Astrocyte (in vitro differentiated cells and primary cell): ENCODE data around the gene TMPRSS9. TPM values are rescaled to one million over a fixed set of nuclear protein-coding genes. Genes with fewer than 3 reads are reported as not detected.

Experiments
- DNase-seq: peaks from one replicate; pipeline ENCODE4 v3.0.0-alpha.2; 2010; ENCODE audit warnings: low read depth
- FAIRE-seq: peaks from 2 replicates; lab custom pipeline; 2011; peaks lifted over from hg19 to GRCh38; lab: Jason Lieb, UNC
- H2AFZ ChIP-seq: 2 replicates; pipeline ENCODE4 v1.6.0; 2012; ENCODE audit warnings: low read depth, low read length, inconsistent platforms
- H3K27ac ChIP-seq: 2 replicates; pipeline ENCODE4 v1.5.1; 2011; ENCODE audit warnings: low read depth, low read length, inconsistent platforms
- H3K27me3 ChIP-seq: 2 replicates; pipeline ENCODE4 v1.6.0; 2011; ENCODE audit warnings: low read length, inconsistent platforms; ENCODE audit not compliant: insufficient read depth
- H3K36me3 ChIP-seq: 2 replicates; pipeline ENCODE4 v1.5.1; 2011; ENCODE audit warnings: low read length, inconsistent platforms; ENCODE audit not compliant: insufficient read depth
- H3K4me1 ChIP-seq: 2 replicates; pipeline ENCODE4 v1.5.1; 2011; ENCODE audit warnings: low read length, inconsistent platforms; ENCODE audit not compliant: insufficient read depth
- H3K4me2 ChIP-seq: 2 replicates; pipeline ENCODE4 v1.6.0; 2012; ENCODE audit warnings: low read length, inconsistent platforms
- H3K4me3 ChIP-seq: 2 replicates; pipeline ENCODE4 v1.5.1; 2011; ENCODE audit warnings: low read depth, mild to moderate bottlenecking, low read length, inconsistent platforms; ENCODE audit not compliant: insufficient read depth
- H3K79me2 ChIP-seq: 2 replicates; pipeline ENCODE4 v1.6.0; 2012; ENCODE audit warnings: mild to moderate bottlenecking, low read length, inconsistent platforms; ENCODE audit not compliant: insufficient read depth
- H3K9ac ChIP-seq: 2 replicates; pipeline ENCODE4 v1.6.0; 2012; ENCODE audit warnings: mild to moderate bottlenecking, low read length, inconsistent platforms
- H3K9me3 ChIP-seq: 2 replicates; pipeline ENCODE4 v1.5.1; 2012; ENCODE audit warnings: low read depth, mild to moderate bottlenecking, low read length, inconsistent platforms; ENCODE audit not compliant: insufficient read depth
- H4K20me1 ChIP-seq: 2 replicates; pipeline ENCODE4 v1.6.0; 2012; ENCODE audit warnings: low read length, inconsistent platforms; ENCODE audit not compliant: insufficient read depth
- H3K27ac Mint-ChIP-seq: one replicate; pipeline ENCODE4 v1.8.0; 2021; ENCODE audit warnings: mild to moderate bottlenecking, mixed read lengths; ENCODE audit not compliant: unreplicated experiment
- H3K27me3 Mint-ChIP-seq: one replicate; pipeline ENCODE4 v1.8.0; 2021; ENCODE audit warnings: low read depth, mixed read lengths; ENCODE audit not compliant: unreplicated experiment
- H3K36me3 Mint-ChIP-seq: one replicate; pipeline ENCODE4 v1.8.0; 2021; ENCODE audit warnings: low read depth, mixed read lengths; ENCODE audit not compliant: unreplicated experiment
- H3K4me1 Mint-ChIP-seq: one replicate; pipeline ENCODE4 v1.8.0; 2021; ENCODE audit warnings: low read depth, mixed read lengths; ENCODE audit not compliant: unreplicated experiment
- H3K4me3 Mint-ChIP-seq: one replicate; pipeline ENCODE4 v1.8.0; 2021; ENCODE audit warnings: mild to moderate bottlenecking, moderate library complexity, mixed read lengths; ENCODE audit not compliant: unreplicated experiment
- H3K9me3 Mint-ChIP-seq: one replicate; pipeline ENCODE4 v1.8.0; 2021; ENCODE audit warnings: mild to moderate bottlenecking, mixed read lengths; ENCODE audit not compliant: unreplicated experiment
- EZH2 ChIP-seq: IDR thresholded peaks from 2 replicates; pipeline ENCODE4 v1.6.1; 2012; ENCODE audit warnings: mild to moderate bottlenecking, low read length, inconsistent platforms; ENCODE audit not compliant: insufficient read depth
- total RNA-seq: library from RNA; stranded (reverse); gene quantifications from 2 replicates; pipeline ENCODE4 v1.2.1, GENCODE V29; 2021
- TF ChIP-seq, protein P1 (sequence below): IDR thresholded peaks from 2 replicates; pipeline ENCODE4 v1.5.1; 2011; ENCODE audit warnings: low read depth, mild to moderate bottlenecking, inconsistent platforms, low read length, moderate library complexity; ENCODE audit not compliant: insufficient read depth

The TMPRSS9 gene
- total RNA-seq, 1 donor from 2014 or later = 0.16 TPM

DNA sequence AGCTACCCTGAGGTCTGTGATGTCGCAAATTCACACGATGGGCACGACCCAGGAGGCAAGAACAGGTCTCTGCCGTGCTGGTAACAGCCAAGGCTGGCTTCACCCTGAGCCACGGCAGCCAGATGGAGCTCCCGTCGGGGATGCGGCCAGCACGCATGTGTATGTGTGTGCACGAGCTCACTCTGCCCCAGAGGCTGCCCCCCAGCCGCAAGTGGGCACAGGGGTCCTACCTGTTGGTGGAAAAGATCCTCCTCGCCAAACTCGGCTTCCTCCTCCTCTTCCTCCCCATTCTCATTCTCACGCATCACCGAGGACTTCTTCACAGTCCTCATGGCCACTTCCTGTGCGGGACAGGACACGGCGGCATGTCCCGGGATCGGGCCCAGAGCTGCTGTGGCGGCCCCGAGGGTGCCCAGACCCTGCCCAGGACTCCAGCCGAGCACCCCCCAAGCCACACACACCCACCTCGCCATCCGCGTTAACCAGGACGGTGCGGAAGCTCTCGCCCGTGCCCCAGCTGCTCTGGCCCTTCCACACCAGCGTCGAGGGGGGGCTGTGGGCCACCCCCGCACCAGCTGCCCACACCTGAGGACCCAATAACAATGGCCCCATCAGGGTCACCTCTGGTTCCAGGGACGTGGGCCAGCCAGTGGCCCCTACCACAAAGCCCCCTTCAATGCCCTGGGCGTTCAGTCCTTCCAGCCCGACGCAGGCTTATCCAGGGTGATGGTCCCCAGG, 71.4 kb downstream of the TMPRSS9 start:
- peaks cover 16% of the 10 kb centered on the region for H4K20me1 ChIP-seq

DNA sequence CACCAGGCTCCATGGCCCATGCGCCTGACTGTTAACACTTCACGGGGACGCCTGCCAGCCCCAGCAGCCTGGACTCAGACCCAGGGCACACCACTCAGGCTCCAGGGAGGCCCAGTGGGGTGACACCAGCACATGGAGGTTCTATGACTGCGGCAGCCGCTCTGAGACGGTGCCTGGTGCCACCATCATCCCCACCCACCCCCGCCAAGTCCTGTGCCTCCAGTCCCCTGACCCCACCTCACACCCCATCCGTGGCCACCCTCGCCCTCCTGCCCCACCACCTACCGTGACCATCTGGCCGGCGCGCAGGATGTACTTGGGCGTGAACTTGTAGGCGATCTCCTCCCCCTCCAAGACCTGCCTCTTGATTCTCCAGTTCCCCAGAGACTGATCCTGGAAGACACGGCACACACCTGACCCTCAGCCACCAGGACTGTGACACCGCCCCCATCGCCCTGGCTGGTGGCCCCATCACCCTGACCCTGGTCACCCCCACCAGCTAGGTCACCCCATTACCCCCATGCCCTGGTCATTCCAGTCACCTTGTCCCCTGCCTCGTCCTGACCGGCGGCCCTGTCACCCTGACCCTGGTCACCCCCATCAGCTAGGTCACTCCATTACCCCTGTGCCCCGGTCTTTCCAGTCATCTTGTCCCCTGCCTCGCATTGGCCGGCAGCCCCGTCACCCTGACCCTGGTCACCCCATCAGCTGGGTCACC, 72.2 kb downstream of the TMPRSS9 start:
- Histone ChIP-seq H3K9me3 (no peaks in the 10 kb centered on the region), H3K27me3 (no peaks in the 10 kb centered on the region), H4K20me1 (peaks cover 13% of the 10 kb centered on the region), H2AFZ (no peak overlapping the region), H3K4me3 (no peak overlapping the region), H3K79me2 (peaks cover 6% of the 10 kb centered on the region), H3K4me2 (no peak overlapping the region), H3K9ac (no peak overlapping the region), H3K27ac (no peak overlapping the region), H3K4me1 (peaks cover 6% of the 10 kb centered on the region), H3K36me3 (peaks cover 5% of the 10 kb centered on the region)
- FAIRE-seq (no peak), DNase-seq (no peak)
- H3K4me3 Mint-ChIP-seq = no peak overlapping the region
- H3K27me3 Mint-ChIP-seq = no peaks in the 10 kb centered on the region
- peaks cover 2% of the 10 kb centered on the region for H3K4me1 Mint-ChIP-seq
- H3K27ac Mint-ChIP-seq = no peak overlapping the region
- H3K9me3 Mint-ChIP-seq = no peaks in the 10 kb centered on the region
- peaks cover 4% of the 10 kb centered on the region for H3K36me3 Mint-ChIP-seq
- TF ChIP-seq, protein P1, sequence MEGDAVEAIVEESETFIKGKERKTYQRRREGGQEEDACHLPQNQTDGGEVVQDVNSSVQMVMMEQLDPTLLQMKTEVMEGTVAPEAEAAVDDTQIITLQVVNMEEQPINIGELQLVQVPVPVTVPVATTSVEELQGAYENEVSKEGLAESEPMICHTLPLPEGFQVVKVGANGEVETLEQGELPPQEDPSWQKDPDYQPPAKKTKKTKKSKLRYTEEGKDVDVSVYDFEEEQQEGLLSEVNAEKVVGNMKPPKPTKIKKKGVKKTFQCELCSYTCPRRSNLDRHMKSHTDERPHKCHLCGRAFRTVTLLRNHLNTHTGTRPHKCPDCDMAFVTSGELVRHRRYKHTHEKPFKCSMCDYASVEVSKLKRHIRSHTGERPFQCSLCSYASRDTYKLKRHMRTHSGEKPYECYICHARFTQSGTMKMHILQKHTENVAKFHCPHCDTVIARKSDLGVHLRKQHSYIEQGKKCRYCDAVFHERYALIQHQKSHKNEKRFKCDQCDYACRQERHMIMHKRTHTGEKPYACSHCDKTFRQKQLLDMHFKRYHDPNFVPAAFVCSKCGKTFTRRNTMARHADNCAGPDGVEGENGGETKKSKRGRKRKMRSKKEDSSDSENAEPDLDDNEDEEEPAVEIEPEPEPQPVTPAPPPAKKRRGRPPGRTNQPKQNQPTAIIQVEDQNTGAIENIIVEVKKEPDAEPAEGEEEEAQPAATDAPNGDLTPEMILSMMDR = no peak
- TF ChIP-seq EZH2 = no peak

More for the DNA sequence above, 71.4 kb downstream of the TMPRSS9 start:
- no peak for DNase-seq
- Histone ChIP-seq H3K27me3 (no peaks in the 10 kb centered on the region), H3K4me3 (no peak overlapping the region), H3K9me3 (no peaks in the 10 kb centered on the region), H3K27ac (no peak overlapping the region), H3K4me1 (peaks cover 9% of the 10 kb centered on the region), H3K36me3 (peaks cover 5% of the 10 kb centered on the region), H3K4me2 (no peak overlapping the region), H3K9ac (no peak overlapping the region), H2AFZ (no peak overlapping the region), H3K79me2 (peaks cover 10% of the 10 kb centered on the region)
- no peak overlapping the region for H3K27ac Mint-ChIP-seq
- peaks cover 4% of the 10 kb centered on the region for H3K36me3 Mint-ChIP-seq
- no peak overlapping the region for H3K4me3 Mint-ChIP-seq
- FAIRE-seq = no peak
- no peaks in the 10 kb centered on the region for H3K27me3 Mint-ChIP-seq
- TF ChIP-seq, protein P1 = no peak
- TF ChIP-seq EZH2 = no peak
- H3K9me3 Mint-ChIP-seq = no peaks in the 10 kb centered on the region
- peaks cover 3% of the 10 kb centered on the region for H3K4me1 Mint-ChIP-seq
